Left ventricle myocardium superior (tissue), 1 donor: ENCODE results near the gene RNH1. TPM values are rescaled to one million over a fixed set of nuclear protein-coding genes. Genes with fewer than 3 reads are reported as not detected.

Experiments used
- ATAC-seq: fragments of 200-7000 bp; cut with Tn5 transposase; one replicate; pipeline ENCODE4 v1.9.1; 2020; ENCODE audit warnings: mild to moderate bottlenecking, moderate library complexity
- DNase-seq: peaks from one replicate; pipeline ENCODE4 v3.0.0-alpha.2; 2020
- intact Hi-C: fragments of 100-400 bp; cut with micrococcal nuclease; formaldehyde crosslinking; loops from one replicate; pipeline ENCODE4 v1.11.0; 2022
- total RNA-seq: library from RNA; stranded (reverse); fragmentation: NEBNext Ultra II Directional; extraction: Animal tissue kit (Norgen Biotek cat#: 25700); gene quantifications from one replicate; pipeline ENCODE4 v1.2.1, GENCODE V29; 2021
- donor health status: DM: no; HTN: yes; CAD: no; lungs with severe emphysema.

Gene RNH1
- total RNA-seq, 1 donor from 2014 or later: 171 TPM

DNA sequence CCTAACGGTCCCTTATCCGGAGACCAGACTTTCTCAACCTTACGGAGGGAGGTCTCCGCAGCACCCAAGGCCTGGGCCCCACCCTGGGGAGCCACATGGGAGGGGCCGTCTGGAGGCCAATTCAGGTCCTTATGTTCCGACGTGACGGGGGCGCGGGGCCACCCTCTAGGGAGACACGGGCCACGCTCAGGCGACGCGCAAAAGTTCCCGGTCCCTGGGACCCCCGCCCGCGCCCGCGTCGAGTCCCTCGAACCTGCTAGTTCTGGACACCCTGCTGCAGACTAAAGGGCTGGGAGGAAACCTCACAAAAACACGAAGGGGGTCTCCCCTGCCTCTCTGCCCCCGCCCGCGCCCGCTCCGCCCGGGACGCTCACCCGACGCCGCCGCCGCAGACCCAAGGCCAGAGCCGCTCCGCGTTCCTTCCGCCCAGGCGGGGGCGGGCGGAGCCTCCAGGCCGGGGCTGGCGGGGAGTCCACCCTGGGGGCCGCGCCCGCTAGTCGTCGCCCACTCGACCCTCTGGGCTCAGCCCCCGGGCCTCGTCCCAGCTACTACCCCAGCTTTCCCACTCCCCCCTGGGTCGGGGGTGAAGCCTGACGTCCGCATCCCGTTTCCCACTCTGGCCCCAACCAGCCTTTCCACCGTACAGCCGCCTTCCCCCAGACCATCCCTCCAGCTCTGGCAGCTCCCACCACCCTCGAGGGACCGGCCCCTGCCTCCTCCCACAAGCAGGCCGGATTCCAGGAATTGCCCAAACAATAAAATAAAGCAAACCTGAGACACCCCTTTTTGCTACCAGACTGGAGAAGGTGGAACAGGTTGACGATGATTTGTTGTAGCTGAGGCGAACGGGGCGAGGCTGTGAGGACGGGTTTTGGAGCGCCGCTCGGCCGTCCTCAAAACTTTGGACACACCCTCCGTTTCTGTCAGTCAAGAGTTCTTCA, 2.7 kb downstream of the RNH1 start:
- ATAC-seq: peak; percentile 5
- peak; percentile 71 for DNase-seq
- intact Hi-C loops: no loop called here

DNA sequence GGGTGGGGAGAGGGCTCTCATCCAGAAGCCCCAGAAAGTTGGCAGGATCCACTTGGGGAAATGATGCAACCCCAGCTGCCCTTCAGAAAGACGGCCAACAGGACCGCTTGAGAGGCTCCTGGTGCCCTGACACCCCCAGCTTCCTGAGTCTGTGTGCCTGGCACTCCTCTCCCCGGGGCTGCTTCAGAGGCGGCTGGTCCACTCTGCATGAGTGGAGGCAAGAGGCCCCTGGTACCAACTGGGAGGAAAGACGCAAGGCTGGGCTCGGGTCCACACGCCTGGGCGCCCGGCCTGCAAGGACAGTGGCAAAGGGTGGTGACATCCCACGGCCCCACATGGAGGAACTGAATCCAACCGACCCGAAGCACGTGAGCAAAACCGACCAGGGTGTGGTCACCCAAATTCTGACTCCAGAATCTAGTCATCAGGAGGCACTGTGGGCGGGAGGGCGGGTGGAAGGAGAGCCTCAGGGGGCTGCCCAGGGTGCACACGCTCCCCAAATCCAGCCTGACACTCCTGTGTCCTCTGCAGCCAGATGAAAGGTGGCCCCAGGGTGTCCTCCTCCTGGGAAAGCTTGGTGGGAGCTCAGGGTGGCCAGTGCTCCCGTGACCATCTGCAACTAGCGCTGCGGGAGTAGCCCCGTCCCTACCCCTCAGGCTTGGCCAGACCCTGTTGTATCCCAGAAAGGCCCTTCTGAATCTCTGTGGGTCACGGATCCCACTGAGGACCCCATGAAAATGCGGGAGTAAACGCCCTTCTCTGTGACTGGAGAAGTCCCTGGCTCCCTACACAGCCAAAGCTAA, 3.7 kb downstream of the RNH1 start:
- ATAC-seq (no peak), DNase-seq (peak; percentile 74)
- intact Hi-C loops: no loop called here

DNA sequence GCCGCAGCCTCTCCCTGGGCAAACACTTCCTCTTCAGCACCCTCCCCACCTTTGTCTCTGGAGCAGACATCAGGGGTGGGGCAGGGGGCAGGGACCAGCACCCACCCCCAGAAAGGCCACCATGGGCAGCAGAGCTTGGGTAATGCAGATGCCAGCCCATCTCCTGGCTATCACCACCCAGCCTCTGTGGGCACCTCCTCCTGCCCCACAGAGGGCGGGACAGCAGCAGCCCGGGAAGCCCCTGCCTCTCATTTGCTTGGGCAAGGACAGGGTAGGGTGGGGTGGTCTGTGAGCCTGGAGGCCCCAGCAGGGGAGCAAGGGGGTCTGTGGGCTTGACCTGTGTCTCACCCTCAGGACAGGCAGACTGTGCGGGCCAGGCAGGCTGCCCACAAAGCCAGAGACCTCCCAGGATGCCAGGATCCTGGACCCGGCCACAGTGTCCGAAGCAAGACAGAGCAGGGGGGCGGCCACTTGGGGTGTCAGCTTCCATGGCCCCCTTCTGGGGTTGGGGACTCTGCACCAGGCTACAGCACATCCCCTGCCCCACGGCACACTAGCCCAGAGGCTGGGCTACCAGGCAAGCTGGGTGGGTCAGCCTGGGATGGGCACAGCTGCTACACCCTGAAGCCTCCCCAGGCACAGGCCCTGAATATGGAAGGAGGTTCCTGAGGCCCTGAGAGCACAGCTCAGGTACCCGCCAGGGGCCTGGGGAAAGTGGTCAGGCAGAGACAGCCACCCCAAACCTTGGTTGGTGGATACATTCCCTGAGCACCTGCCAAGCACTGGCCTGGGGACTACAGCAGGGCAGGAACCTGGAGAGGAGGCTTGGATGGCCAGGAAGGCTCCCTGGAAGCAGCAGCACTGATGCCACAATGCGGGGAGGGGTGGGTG, 4.5 kb downstream of the RNH1 start:
- no peak for DNase-seq

DNA sequence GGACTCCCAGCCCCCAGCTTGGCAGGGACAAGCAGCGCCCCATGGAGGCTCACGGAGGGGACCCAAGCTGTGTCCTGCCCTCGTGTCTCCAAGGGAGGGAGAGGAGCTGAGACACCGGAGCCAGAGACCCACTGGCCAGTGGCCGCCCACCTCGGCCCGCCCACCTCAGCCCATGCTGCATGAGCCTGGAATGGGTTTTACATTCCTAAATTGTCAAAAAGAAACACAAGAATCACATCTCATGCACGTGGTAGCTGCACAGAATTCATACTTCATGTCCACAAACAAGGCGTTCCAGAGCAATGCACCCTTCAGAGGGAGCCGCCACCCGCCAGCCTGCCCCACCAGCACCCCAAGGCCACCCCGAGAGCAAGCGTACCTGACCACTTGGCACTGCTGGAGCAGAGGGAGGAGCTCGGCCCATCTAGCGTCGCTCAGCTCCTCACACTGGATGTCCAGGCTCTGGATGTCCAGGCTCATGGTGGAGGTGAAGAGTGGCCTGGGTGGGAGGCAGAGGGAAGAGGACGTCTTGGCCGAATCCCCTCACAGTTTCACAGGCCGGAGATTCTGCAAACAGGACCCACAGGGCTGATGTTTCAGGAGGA, 5.3 kb downstream of the RNH1 start:
- intact Hi-C loops: no loop called here
- DNase-seq (peak; percentile 31), ATAC-seq (no peak)

More for the DNA sequence above, 4.5 kb downstream of the RNH1 start:
- no peak for ATAC-seq
- intact Hi-C loops: no loop called here

DNA sequence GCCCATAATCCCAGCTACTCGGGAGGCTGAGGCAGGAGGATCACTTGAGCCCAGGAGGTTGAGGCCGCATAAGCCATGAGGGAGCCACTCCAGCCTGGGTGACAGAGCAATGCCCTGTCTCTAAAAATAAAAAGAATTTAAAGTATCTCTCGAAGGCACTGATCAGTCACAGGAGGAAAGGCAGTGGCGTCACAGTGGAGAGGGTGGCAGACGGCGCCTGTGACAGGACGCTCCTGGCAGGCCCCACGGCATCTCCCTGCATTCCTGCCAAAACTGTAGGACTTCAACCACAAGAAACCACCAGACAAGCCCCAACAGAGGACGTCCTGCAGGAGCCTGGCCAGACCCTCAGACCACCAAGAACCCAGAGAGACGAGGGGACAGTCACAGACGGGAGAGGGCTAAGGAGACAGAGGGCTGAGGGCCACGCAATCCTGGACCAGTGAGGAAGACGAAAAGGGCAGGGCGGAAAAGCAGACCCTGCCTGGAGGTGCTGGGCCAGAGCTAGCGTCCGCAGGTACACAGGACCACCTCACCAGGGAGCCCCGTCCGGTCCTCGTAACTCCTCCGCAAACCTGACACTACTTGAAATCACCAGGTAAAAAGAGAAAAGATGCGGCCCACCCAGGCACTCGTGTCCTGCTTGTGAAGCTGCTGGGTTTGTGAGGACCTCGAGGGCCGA, 5.9 kb downstream of the RNH1 start:
- DNase-seq: peak; percentile 67
- peak; percentile 28 for ATAC-seq
- intact Hi-C loops: no loop called here

DNA sequence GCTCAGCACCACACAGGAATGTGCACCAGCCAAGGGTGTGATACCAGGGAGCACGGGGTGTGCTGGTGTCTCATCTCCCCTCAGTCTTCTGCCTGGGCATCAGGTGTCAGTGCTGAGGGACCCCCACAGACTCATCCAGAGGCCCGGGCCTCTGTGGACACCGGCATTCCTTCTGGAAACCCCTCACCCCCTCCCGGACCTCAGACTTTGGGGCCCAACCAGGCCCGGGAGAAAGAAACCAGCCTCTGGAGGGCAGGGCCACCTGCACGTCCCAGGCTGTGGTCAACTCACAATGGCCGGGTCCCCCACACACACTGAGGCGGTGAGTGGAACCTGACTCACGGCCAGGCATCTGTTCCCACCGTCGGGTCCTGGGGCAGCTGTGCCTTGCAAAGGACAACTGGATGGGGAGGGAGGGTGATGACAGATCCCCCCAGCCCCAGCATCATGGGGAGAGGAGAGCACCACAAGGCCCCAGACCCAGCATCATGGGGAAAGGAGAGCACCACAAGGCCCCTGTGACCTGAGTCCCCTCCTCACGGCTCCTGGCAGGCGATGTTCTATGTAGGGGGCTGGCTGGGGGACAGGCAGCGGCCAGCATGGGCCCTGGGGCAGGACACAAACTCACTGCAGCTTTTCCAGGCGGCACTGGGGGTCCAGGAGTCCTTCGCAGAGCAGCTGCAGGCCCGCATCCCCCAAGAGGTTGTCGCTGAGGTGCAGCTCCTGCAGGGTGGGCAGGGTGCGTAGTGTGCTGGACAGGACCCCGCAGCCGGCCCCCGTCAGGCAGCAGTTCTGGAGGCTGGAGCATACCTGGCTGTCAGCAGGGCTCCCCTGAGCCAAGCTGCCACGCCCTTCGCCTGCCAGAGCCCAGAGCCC, 7.6 kb downstream of the RNH1 start:
- ATAC-seq (no peak), DNase-seq (peak; percentile 36)
- intact Hi-C loops: no loop called here

DNA sequence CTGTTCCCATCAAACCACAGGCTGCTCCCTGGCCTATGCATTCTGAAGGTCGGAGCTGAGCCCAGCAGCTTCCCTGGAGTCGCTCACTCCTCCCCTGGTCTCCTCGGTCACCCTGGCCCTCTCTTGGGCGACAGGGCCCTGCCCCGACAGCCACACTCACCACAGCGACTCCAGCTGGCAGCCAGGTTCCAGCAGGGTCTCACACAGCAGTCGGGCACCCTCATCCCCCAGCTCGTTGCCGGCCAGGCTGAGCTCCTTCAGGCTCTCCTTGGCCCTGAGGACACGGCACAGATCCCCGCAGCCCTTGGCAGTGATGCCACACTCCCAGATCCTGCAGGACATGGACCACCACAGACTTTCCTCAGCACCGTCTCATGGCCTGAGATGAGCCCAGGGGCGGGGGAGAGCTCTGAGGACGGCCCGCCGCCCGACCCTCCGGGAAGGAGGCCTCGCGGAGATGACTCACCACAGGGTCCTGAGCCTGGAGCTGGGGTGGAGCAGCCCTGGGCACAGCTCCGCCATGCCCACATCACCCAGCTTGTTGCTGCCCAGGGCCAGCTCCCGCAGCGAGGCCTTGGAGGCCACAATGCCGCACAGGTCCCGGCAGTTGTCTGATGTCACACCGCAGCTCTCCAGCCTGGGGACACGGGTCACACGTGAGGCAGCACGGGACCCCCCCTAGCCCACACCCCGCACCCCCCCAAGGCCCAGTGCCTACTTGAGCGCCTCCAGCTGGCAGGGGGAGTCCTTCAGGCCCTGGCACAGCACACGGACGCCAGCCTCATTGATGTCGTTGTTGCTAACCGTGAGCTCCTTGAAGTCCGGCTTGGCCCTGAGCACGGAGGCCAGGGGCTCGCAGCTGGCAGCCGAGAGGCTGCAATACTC, 8.5 kb downstream of the RNH1 start:
- ATAC-seq: no peak
- intact Hi-C loops: no loop called here
- peak; percentile 35 for DNase-seq

DNA sequence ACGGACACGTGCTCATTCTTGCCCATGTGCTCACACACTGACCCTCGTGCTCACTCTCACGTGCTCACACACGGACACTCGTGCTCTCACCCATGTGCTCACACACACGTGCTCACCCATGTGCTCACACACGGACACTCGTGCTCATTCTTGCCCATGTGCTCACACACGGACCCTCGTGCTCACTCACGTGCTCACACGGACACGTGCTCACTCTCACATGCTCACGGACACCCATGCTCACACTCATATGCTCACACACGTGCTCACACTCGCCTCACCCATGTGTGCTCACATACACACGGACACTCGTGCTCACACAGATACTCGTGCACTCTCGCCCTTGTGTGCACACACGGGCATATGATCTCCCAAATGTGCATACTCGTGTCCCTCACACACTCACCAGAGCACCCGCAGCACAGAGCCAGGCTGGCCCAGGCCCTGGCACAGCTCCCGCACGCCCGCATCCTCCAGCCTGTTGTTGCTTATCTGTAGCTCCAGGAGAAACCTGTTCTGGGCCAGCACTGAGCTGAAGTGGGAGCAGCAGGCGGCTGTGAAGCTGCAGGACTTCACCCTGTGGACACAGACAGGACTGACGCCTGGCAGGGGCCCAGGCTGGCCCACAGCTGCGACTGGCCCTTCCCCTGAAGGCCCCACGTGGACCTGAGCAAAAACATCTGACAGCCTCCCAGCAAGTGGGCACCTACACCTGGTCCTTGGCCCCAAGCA, 9.3 kb downstream of the RNH1 start:
- DNase-seq (peak; percentile 78), ATAC-seq (peak; percentile 60)
- intact Hi-C loops: no loop called here

DNA sequence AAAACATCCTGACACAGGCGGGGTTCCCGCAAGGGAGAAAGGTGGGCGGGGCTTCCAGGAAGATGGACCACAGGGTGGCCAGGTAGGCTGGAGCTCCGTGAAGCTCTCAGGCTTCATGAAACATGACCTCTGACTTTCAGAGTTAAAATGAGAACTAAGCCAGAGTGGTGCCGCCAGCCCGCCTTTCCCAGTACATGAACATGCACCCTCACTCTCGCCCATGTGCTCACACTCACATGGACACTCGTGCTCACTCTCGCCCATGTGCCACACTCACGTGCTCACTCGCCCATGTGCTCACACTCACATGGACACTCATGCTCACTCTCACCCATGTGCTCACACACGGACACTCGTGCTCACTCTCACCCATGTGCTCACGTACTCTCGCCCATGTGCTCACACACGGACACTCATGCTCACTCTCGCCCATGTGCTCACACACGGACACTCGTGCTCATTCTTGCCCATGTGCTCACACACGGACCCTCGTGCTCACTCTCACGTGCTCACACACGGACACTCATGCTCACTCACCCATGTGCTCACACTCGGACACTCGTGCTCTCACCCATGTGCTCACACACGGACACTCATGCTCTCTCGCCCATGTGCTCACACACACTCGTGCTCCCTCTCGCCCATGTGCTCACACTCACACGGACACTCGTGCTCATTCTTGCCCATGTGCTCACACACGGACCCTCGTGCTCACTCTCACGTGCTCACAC, 10.0 kb downstream of the RNH1 start:
- intact Hi-C loops: no loop called here
- DNase-seq (no peak), ATAC-seq (no peak)

DNA sequence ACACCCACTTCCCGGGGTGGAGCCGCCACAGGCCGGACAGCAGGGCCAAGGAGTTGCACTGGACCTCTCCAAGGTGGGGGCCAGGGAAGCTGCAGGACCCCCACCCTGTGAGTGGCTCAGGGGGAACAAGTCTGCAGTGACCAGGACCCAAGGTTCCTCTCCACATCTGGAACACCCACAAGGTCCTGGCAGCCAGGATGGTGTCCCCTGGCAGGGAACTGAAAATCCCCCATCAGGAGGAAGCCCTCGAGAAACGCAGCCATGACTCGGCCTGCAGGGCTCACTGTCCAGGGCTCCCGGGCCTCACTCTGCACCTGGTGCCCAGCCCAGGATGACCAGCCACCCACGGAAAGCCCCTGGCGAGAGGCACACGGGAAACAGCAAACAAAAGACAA, 11.5 kb downstream of the RNH1 start:
- DNase-seq (peak; percentile 25), ATAC-seq (no peak)
- intact Hi-C loops: no loop called here

DNA sequence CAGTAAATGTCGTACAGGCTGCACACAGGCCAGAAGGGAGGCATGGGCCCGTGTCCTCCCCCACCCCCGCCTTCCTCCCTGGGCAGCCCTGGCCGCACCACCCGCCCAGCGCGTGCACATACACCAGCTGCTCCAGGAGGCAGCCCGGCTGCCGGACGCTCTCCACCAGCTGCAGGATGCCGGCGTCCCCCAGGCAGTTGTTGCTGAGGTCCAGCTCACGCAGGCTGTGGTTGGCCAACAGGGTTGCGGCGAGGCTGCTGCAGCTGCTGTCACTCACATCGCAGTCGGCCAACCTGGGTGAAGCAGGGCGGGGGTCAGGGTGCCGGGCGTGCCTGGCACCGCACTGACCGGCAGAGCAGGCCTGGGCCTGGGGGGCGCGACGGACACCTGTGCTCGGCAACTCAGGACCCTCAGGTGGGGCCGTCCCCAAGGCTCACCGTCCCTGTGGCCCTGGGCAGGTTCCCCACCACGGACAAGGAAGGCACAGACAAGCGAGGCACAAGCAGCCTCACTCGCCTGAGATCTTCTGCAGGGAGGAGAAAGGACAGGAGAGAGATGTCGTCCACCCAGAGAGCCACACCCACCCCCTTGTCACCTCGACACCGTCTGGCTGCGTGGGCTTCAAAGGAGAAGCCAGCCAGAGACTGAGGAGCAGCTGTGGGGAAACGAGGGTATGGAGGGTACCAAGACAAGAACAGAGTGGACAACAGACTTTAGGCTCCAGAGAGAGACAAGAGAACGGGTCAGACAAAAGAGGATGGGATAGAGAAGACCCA, 12.1 kb downstream of the RNH1 start:
- intact Hi-C loops: no loop called here
- ATAC-seq: no peak
- DNase-seq: peak; percentile 25

DNA sequence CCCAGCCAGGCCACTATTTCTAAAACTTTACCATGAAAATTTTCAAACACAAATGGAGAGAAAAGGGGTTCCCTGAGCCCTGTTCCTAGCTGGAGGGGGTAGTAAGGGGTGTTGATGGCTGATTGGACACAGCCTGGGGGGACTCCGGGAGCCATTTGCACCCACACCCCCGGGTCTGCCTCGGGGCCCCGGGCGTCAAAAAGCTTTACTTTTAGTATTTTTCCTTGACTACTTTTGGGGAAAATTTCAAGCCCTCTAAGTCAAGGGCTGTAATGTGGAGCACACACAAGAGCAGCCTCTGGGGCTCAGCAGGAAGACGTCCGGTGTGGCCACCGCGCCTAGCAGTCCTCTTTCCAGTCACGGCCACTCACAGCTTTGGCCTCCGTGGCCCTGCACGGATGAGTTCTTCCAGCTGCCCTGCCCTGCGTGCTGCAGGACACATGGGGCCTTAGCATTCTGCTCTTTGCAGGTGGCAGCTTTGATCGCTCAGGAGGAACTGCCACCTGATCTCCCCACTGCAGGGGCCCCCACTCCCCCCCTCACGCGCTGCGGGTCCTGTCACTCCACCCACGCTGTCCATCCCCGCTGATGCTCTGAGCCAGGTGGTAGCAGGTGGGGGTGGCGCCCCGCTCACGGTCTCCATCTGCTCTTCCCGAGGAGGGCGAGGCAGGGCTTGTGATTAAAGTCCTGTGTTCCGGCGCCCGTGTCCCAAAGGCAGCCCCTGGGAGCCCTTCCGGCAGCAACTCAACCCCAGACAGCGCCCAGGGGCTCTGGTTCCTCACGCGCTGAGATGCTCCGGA, 14.4 kb downstream of the RNH1 start:
- DNase-seq (peak; percentile 28), ATAC-seq (no peak)
- intact Hi-C loops: no loop called here

DNA sequence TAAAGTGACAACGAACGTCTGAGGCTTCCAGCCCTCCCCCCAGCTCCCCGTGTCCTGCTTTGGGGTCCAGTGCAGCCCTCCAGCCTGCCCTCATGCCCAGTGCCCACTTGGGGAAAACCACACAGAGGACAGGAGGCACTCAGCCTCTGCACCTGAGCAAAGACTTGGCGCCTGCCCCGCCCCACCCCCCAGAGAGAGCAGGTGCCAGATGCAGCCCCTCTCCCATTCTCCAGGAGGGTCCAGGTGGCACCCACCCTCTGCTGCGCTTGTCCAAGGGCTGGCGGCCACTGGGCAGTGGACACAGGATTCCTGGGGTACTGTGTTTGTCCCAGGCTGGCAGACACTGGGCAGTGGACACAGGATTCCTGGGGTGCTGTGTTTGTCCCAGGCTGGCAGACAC, 15.7 kb downstream of the RNH1 start:
- DNase-seq: no peak

DNA sequence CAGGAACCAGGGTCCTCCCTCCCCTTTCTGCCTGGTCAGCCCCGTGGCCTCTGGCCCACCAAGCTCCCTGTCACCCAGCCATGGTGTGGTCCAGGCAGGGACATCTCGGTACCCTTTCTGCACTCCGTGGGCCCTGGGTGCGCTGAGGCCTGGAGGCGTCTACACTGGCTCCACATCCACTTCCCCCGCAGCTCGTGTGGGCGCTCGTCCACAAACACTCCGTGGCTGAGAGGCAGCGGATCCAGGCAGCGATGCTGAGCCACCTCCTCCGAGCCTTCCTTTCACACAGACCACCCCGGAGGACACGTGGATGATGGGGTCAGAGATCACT, 16.1 kb downstream of the RNH1 start:
- intact Hi-C loops: no loop called here
- DNase-seq: no peak
- ATAC-seq: no peak

More for the DNA sequence above, 15.7 kb downstream of the RNH1 start:
- ATAC-seq: no peak
- intact Hi-C loops: no loop called here
